ENCODE data around the gene PHF21A.

PHF21A gene

DNA sequence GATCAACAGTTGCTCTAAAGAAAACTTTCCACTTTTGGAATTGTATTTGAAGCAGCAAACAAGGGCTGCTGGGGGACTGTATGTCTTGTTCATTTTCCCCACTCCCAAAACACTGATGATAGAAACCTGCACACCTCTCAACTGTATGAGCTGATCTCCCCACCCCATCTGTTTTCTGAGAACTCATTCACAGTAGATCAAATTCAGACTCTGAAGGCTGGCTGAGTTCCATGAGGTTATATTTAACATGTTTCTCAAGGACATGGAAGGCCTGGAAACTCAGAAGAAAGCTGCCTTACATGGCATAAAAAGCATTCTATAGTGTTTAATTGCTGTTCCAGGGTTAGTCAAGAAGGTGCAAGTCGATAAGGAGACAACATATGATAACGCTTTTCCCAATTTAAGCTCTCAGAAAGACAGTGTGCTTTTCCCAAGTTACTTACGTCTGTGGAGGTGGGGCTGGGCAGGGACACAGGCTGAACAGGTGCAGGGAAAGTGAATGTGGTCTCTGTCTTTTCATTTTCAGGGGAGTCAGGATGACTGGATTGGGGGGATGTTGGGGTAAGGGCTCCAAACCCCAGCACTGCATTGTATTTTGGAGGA is 175.8 kb downstream of the PHF21A start:
- DNase-seq (ENCODE audit: low spot score): no peak
- H3K9me3 ChIP-seq (ENCODE audit: severe bottlenecking): no peaks in the 10 kb centered on the region
- H3K4me1 ChIP-seq (ENCODE audit: insufficient read depth, poor library complexity, severe bottlenecking): no peaks in the 10 kb centered on the region
- no peak overlapping the region for H3K4me3 ChIP-seq (ENCODE audit: severe bottlenecking)
- no peak for ATAC-seq (ENCODE audit: low read depth)
- no peaks in the 10 kb centered on the region for H3K27me3 ChIP-seq (ENCODE audit: insufficient read depth, poor library complexity, severe bottlenecking)
- no peak overlapping the region for H3K27ac ChIP-seq (ENCODE audit: poor library complexity, severe bottlenecking)
- peaks cover 33% of the 10 kb centered on the region for H3K36me3 ChIP-seq (ENCODE audit: low read depth)
- TF ChIP-seq, protein P1, sequence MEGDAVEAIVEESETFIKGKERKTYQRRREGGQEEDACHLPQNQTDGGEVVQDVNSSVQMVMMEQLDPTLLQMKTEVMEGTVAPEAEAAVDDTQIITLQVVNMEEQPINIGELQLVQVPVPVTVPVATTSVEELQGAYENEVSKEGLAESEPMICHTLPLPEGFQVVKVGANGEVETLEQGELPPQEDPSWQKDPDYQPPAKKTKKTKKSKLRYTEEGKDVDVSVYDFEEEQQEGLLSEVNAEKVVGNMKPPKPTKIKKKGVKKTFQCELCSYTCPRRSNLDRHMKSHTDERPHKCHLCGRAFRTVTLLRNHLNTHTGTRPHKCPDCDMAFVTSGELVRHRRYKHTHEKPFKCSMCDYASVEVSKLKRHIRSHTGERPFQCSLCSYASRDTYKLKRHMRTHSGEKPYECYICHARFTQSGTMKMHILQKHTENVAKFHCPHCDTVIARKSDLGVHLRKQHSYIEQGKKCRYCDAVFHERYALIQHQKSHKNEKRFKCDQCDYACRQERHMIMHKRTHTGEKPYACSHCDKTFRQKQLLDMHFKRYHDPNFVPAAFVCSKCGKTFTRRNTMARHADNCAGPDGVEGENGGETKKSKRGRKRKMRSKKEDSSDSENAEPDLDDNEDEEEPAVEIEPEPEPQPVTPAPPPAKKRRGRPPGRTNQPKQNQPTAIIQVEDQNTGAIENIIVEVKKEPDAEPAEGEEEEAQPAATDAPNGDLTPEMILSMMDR (IDR thresholded peaks at IDR 0.05; ENCODE audit: poor library complexity, severe bottlenecking): no peak

DNA sequence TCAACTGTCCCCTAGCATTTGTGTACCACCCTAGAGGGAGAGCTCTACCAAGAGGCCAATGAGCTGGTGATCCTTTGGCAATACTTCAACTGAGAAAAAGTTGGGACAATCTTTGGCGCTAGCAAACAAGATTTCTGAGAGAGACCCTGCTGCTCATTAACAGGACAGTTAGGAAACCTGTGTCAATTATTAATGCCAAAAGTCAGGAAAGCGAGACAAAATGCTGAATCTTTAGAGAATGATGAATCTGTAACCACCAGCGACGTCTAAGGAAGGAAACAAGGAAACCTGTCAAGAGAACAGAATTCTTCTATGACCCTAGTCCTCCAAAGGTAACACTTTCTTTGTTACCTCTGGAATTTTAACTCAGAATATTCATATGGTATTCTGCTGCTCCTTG is 178.9 kb downstream of the PHF21A start:
- Histone ChIP-seq H3K36me3 (ENCODE audit: low read depth) (peaks cover 15% of the 10 kb centered on the region), H3K4me3 (ENCODE audit: severe bottlenecking) (no peak overlapping the region), H3K4me1 (ENCODE audit: insufficient read depth, poor library complexity, severe bottlenecking) (no peaks in the 10 kb centered on the region), H3K27me3 (ENCODE audit: insufficient read depth, poor library complexity, severe bottlenecking) (no peaks in the 10 kb centered on the region), H3K9me3 (ENCODE audit: severe bottlenecking) (no peaks in the 10 kb centered on the region), H3K27ac (ENCODE audit: poor library complexity, severe bottlenecking) (no peak overlapping the region)
- no peak for DNase-seq (ENCODE audit: low spot score)
- TF ChIP-seq, protein P1 (IDR thresholded peaks at IDR 0.05; ENCODE audit: poor library complexity, severe bottlenecking): no peak
- ATAC-seq (ENCODE audit: low read depth): no peak

DNA sequence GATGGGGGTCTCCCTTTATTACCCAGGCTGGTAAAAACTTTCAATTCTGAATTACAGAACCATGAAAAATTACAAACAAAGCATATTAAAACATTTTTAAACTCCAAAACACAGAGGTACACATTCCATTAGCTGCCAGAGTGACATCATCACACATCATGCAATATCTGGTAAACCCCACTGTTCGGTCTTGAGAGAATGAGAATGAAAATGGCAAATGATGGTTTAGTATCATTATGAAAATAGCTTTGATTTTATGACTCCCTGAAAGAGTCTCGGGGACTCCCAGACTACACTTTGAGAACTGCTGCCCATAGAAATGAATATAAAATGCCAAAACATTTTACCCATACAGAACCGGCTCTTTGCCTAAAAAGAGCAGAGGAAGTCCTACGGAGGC is 180.0 kb downstream of the PHF21A start:
- no peaks in the 10 kb centered on the region for H3K9me3 ChIP-seq (ENCODE audit: severe bottlenecking)
- H3K36me3 ChIP-seq (ENCODE audit: low read depth): peaks cover 10% of the 10 kb centered on the region
- H3K4me1 ChIP-seq (ENCODE audit: insufficient read depth, poor library complexity, severe bottlenecking): no peaks in the 10 kb centered on the region
- H3K27me3 ChIP-seq (ENCODE audit: insufficient read depth, poor library complexity, severe bottlenecking): no peaks in the 10 kb centered on the region
- TF ChIP-seq, protein P1 (IDR thresholded peaks at IDR 0.05; ENCODE audit: poor library complexity, severe bottlenecking): no peak
- no peak overlapping the region for H3K4me3 ChIP-seq (ENCODE audit: severe bottlenecking)
- DNase-seq (ENCODE audit: low spot score): no peak
- no peak for ATAC-seq (ENCODE audit: low read depth)
- H3K27ac ChIP-seq (ENCODE audit: poor library complexity, severe bottlenecking): no peak overlapping the region

DNA sequence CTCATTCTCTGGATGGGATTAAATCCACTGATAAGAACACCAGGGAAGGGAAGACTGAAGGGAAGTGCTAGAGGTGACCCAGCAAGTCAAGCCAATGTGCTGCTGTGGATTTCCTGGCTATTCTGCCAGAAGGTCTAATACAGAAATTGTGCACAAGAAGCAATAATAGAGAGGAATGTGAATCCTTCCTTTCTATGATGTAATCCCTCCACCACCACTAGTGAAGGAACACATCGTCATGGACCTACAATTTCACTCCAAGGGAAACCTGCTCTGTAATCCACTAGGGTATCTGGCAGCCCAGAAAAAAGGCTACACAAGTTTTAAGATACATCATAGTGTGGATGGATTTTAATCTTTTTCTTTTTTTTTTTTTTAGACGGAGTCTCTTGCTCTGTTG is 181.4 kb downstream of the PHF21A start:
- Histone ChIP-seq H3K4me1 (ENCODE audit: insufficient read depth, poor library complexity, severe bottlenecking) (no peaks in the 10 kb centered on the region), H3K9me3 (ENCODE audit: severe bottlenecking) (no peaks in the 10 kb centered on the region), H3K4me3 (ENCODE audit: severe bottlenecking) (no peak overlapping the region), H3K27me3 (ENCODE audit: insufficient read depth, poor library complexity, severe bottlenecking) (no peaks in the 10 kb centered on the region), H3K27ac (ENCODE audit: poor library complexity, severe bottlenecking) (no peak overlapping the region), H3K36me3 (ENCODE audit: low read depth) (peaks cover 8% of the 10 kb centered on the region; the same call in 1 of the 2 replicates)
- TF ChIP-seq, protein P1 (IDR thresholded peaks at IDR 0.05; ENCODE audit: poor library complexity, severe bottlenecking): no peak
- no peak for DNase-seq (ENCODE audit: low spot score)
- ATAC-seq (ENCODE audit: low read depth): no peak

DNA sequence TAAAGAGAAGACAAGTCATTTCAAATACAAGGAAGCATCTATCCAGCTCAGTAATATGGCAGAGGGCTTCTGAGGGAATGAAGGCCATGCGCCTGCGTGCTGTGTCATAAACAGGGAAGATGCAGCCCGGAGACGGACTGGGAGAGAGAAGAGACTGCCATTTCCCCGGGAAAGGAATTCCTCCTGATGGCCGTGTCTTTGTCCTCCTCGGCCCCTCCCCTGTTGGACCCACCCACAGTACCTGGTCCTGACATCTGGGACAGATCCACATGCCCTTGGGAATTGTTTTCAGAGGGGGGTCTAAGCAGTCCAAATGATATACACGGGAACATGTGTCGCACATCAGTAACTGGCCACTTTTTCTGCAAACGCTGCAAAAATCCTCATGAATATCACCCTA is 183.3 kb downstream of the PHF21A start:
- TF ChIP-seq, protein P1 (IDR thresholded peaks at IDR 0.05; ENCODE audit: poor library complexity, severe bottlenecking): no peak
- Histone ChIP-seq H3K36me3 (ENCODE audit: low read depth) (0 out of 2 replicates have a peak, but pooled peaks cover 7% of the 10 kb centered on the region), H3K27me3 (ENCODE audit: insufficient read depth, poor library complexity, severe bottlenecking) (no peaks in the 10 kb centered on the region), H3K27ac (ENCODE audit: poor library complexity, severe bottlenecking) (no peak overlapping the region), H3K9me3 (ENCODE audit: severe bottlenecking) (no peaks in the 10 kb centered on the region), H3K4me1 (ENCODE audit: insufficient read depth, poor library complexity, severe bottlenecking) (peaks cover 4% of the 10 kb centered on the region), H3K4me3 (ENCODE audit: severe bottlenecking) (no peak overlapping the region)
- DNase-seq (ENCODE audit: low spot score) (no peak), ATAC-seq (ENCODE audit: low read depth) (no peak)

All from RWPE2 (cell line).